Progenitor cell of endocrine pancreas (in vitro differentiated cells): ENCODE results near the gene TPP2. TPM values are rescaled to one million over a fixed set of nuclear protein-coding genes. Genes with fewer than 3 reads are reported as not detected.

ENCODE experiments used
- DNase-seq: peaks from one replicate; pipeline ENCODE4 v3.0.0; 2021; ENCODE audit warnings: low spot score; ENCODE audit not compliant: unreplicated experiment
- H3K27ac Mint-ChIP-seq: 2 replicates; pipeline ENCODE4 v1.8.0; 2021; ENCODE audit warnings: mild to moderate bottlenecking, moderate library complexity, mixed read lengths
- H3K27me3 Mint-ChIP-seq: 2 replicates; pipeline ENCODE4 v1.8.0; 2021; ENCODE audit warnings: mixed read lengths
- H3K36me3 Mint-ChIP-seq: 2 replicates; pipeline ENCODE4 v1.8.0; 2022; ENCODE audit warnings: mixed read lengths; ENCODE audit not compliant: insufficient read depth
- H3K4me1 Mint-ChIP-seq: 2 replicates; pipeline ENCODE4 v1.8.0; 2021; ENCODE audit warnings: low read depth, mixed read lengths
- H3K4me3 Mint-ChIP-seq: 2 replicates; pipeline ENCODE4 v1.8.0; 2021; ENCODE audit warnings: low read depth, mild to moderate bottlenecking, moderate library complexity, mixed read lengths
- H3K9me3 Mint-ChIP-seq: 2 replicates; pipeline ENCODE4 v1.8.0; 2021; ENCODE audit warnings: low read depth, mixed read lengths
- total RNA-seq: library from RNA; stranded (reverse); gene quantifications from 2 replicates; pipeline ENCODE4 v1.2.1, GENCODE V29; 2021
- TF ChIP-seq, protein P1 (sequence below): fragments of 200-600 bp; sonication (generic); IDR thresholded peaks from one replicate; pipeline ENCODE4 v1.5.0; 2021; ENCODE audit warnings: antibody characterized with exemption, mild to moderate bottlenecking; ENCODE audit not compliant: unreplicated experiment

Gene TPP2
- total RNA-seq, 1 donor from 2014 or later: 52.9 TPM

- Mint-ChIP-seq H3K4me1 (peaks cover 15% of the 10 kb centered on the region), H3K27ac (no peak overlapping the region), H3K4me3 (no peak overlapping the region), H3K9me3 (no peaks in the 10 kb centered on the region), H3K36me3 (peaks cover 28% of the 10 kb centered on the region), H3K27me3 (no peaks in the 10 kb centered on the region)
- no peak for DNase-seq
- TF ChIP-seq, protein P1, sequence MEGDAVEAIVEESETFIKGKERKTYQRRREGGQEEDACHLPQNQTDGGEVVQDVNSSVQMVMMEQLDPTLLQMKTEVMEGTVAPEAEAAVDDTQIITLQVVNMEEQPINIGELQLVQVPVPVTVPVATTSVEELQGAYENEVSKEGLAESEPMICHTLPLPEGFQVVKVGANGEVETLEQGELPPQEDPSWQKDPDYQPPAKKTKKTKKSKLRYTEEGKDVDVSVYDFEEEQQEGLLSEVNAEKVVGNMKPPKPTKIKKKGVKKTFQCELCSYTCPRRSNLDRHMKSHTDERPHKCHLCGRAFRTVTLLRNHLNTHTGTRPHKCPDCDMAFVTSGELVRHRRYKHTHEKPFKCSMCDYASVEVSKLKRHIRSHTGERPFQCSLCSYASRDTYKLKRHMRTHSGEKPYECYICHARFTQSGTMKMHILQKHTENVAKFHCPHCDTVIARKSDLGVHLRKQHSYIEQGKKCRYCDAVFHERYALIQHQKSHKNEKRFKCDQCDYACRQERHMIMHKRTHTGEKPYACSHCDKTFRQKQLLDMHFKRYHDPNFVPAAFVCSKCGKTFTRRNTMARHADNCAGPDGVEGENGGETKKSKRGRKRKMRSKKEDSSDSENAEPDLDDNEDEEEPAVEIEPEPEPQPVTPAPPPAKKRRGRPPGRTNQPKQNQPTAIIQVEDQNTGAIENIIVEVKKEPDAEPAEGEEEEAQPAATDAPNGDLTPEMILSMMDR: no peak
Measured at GRCh38 chr13:102606537-102607309, 9.9 kb downstream of the TPP2 start.

GRCh38 chr13:102608974-102609373, 12.2 kb downstream of the TPP2 start:
- no peak for DNase-seq
- Mint-ChIP-seq H3K27ac (no peak overlapping the region), H3K36me3 (peaks cover 25% of the 10 kb centered on the region), H3K9me3 (no peaks in the 10 kb centered on the region), H3K4me1 (peaks cover 8% of the 10 kb centered on the region), H3K4me3 (no peak overlapping the region), H3K27me3 (no peaks in the 10 kb centered on the region)
- TF ChIP-seq, protein P1: no peak

- TF ChIP-seq, protein P1: no peak
- Mint-ChIP-seq H3K27me3 (no peaks in the 10 kb centered on the region), H3K27ac (no peak overlapping the region), H3K36me3 (peaks cover 24% of the 10 kb centered on the region), H3K4me3 (no peak overlapping the region), H3K9me3 (no peaks in the 10 kb centered on the region), H3K4me1 (peaks cover 8% of the 10 kb centered on the region)
- DNase-seq: no peak
Measured at GRCh38 chr13:102609696-102610095, 12.9 kb downstream of the TPP2 start.

GRCh38 chr13:102610296-102610895, 13.6 kb downstream of the TPP2 start:
- DNase-seq: no peak
- H3K4me1 Mint-ChIP-seq: peaks cover 8% of the 10 kb centered on the region
- H3K36me3 Mint-ChIP-seq: peaks cover 18% of the 10 kb centered on the region
- no peak overlapping the region for H3K4me3 Mint-ChIP-seq
- TF ChIP-seq, protein P1: no peak
- H3K27ac Mint-ChIP-seq: no peak overlapping the region
- no peaks in the 10 kb centered on the region for H3K9me3 Mint-ChIP-seq
- H3K27me3 Mint-ChIP-seq: no peaks in the 10 kb centered on the region

- TF ChIP-seq, protein P1: no peak
- no peaks in the 10 kb centered on the region for H3K27me3 Mint-ChIP-seq
- H3K27ac Mint-ChIP-seq: no peak overlapping the region
- no peak for DNase-seq
- peaks cover 4% of the 10 kb centered on the region for H3K4me1 Mint-ChIP-seq
- peaks cover 16% of the 10 kb centered on the region for H3K36me3 Mint-ChIP-seq
- no peaks in the 10 kb centered on the region for H3K9me3 Mint-ChIP-seq
- H3K4me3 Mint-ChIP-seq: no peak overlapping the region
Measured at GRCh38 chr13:102617697-102618350, 21.0 kb downstream of the TPP2 start.
